ENCODE measurements around the gene NCBP2.

GRCh38 chr3:196985954-196986885 lies 43.9 kb upstream of the NCBP2 start:
- TF ChIP-seq CTCF (IDR thresholded peaks at IDR 0.05) (no peak), POLR2A (IDR thresholded peaks at IDR 0.05) (no peak)

Measured in prostate gland (tissue), 2 donors.